HCT116 (cell line): ENCODE results near the gene C2orf76. TPM values are rescaled to one million over a fixed set of nuclear protein-coding genes. Genes with fewer than 3 reads are reported as not detected.
A peak's percentile ranks its signal among the peaks of the same experiment; 100 is the strongest.

Experiments
- ATAC-seq: fragments of 200-7000 bp; cut with Tn5 transposase; 2 replicates; pipeline ENCODE4 v1.9.1; 2020; ENCODE audit warnings: mild to moderate bottlenecking, moderate library complexity
- BruUV-seq: library from RNA; stranded (reverse); fragments of 400-500 nt; replicated peaks from 2 replicates; lab custom pipeline; 2021; lab: Mats Ljungman, UMichigan
- CTCF ChIA-PET: fragments of 300-600 bp; sonication (Branson Sonifier 250); formaldehyde crosslinking; loops from one replicate; lab custom pipeline; 2021; ENCODE audit warnings: antibody characterized with exemption; lab: Charles Lee
- POLR2A ChIA-PET: fragments of 300-600, 350-600 bp; sonication (Branson Sonifier 250); formaldehyde crosslinking; loops from one replicate; lab custom pipeline; 2021; ENCODE audit warnings: antibody characterized with exemption; lab: Charles Lee
- RAD21 ChIA-PET, 2 experiments: fragments of 300-600 bp; sonication (Branson Sonifier 250); formaldehyde crosslinking; loops; one replicate each; lab custom pipeline; 2023; ENCODE audit warnings: low total read pairs in 2 of 2; ENCODE audit not compliant: uncharacterized antibody in 2 of 2, unreplicated experiment in 2 of 2, low non-redundant PET in 1 of 2; lab: Charles Lee
- DNase-seq: peaks from one replicate; pipeline ENCODE4 v3.0.0-alpha.2; 2010; ENCODE audit warnings: low read depth, low spot score
- H2AFZ ChIP-seq: fragments of 200-600 bp; shearing (Covaris generic), sonication (generic); 2 replicates; pipeline ENCODE4 v1.6.1; 2017; ENCODE audit warnings: low read depth, mixed run types, mixed read lengths, antibody characterized with exemption, low read length; ENCODE audit not compliant: poor library complexity, severe bottlenecking
- H3K27ac ChIP-seq: 2 replicates; pipeline ENCODE4 v1.5.1; 2012; ENCODE audit warnings: low read depth, low read length
- H3K27me3 ChIP-seq: fragments of 200-600 bp; sonication (generic); 2 replicates; pipeline ENCODE4 v1.6.1; 2016; ENCODE audit warnings: mixed run types, low read length, mixed read lengths; ENCODE audit not compliant: insufficient read depth
- H3K36me3 ChIP-seq, 2 experiments: fragments of 200-500 bp in 1 of 2; fragments of 200-600 bp in 1 of 2; sonication (Bioruptor generic) in 1 of 2; sonication (generic) in 1 of 2; 2 replicates each; pipeline versions ENCODE4 v1.5.1 to v1.6.1; 2014 to 2016; ENCODE audit warnings: low read length in 2 of 2, inconsistent platforms in 1 of 2, mixed read lengths in 1 of 2, mixed run types in 1 of 2; ENCODE audit not compliant: insufficient read depth in 2 of 2, control insufficient read depth in 1 of 2
- H3K4me1 ChIP-seq, 2 experiments: fragments of 200-600 bp in 1 of 2; sonication (generic) in 1 of 2; 2 replicates each; pipeline versions ENCODE4 v1.5.1 to v1.6.1; 2012 to 2017; ENCODE audit warnings: low read length in 2 of 2, inconsistent platforms in 1 of 2, mild to moderate bottlenecking in 1 of 2, mixed read lengths in 1 of 2, mixed run types in 1 of 2, moderate library complexity in 1 of 2; ENCODE audit not compliant: insufficient read depth in 2 of 2, control insufficient read depth in 1 of 2
- H3K4me2 ChIP-seq: fragments of 200-600 bp; sonication (generic); 2 replicates; pipeline ENCODE4 v1.6.1; 2017; ENCODE audit warnings: mixed run types, low read length, mixed read lengths
- H3K4me3 ChIP-seq, 2 experiments: fragments of 200-600 bp in 1 of 2; sonication (generic) in 1 of 2; replicated peaks in 1 of 2; 2 replicates each; pipeline ENCODE4 v1.5.1; 2011 to 2016; ENCODE audit warnings: low read length in 2 of 2, control low read depth in 1 of 2, low read depth in 1 of 2, mild to moderate bottlenecking in 1 of 2, mixed read lengths in 1 of 2, mixed run types in 1 of 2
- H3K79me2 ChIP-seq: fragments of 200-600 bp; sonication (generic); 2 replicates; pipeline ENCODE4 v1.6.1; 2017; ENCODE audit warnings: mild to moderate bottlenecking, mixed run types, low read length, moderate library complexity, mixed read lengths; ENCODE audit not compliant: insufficient read depth
- H3K9ac ChIP-seq: fragments of 200-600 bp; sonication (generic); 2 replicates; pipeline ENCODE4 v1.6.1; 2016; ENCODE audit warnings: low read length, mixed read lengths
- H3K9me2 ChIP-seq: fragments of 200-600 bp; sonication (generic), shearing (Covaris generic); 2 replicates; pipeline ENCODE4 v1.6.1; 2017; ENCODE audit warnings: mixed run types, mild to moderate bottlenecking, moderate library complexity; ENCODE audit not compliant: insufficient read depth
- H3K9me3 ChIP-seq, 2 experiments: fragments of 200-500 bp in 1 of 2; fragments of 200-600 bp in 1 of 2; sonication (Bioruptor generic) in 1 of 2; sonication (generic) in 1 of 2; 2 replicates each; pipeline ENCODE4 v1.6.1; 2014 to 2017; ENCODE audit warnings: low read length in 2 of 2, mixed read lengths in 2 of 2, inconsistent platforms in 1 of 2, low read depth in 1 of 2, mild to moderate bottlenecking in 1 of 2, mixed run types in 1 of 2, moderate library complexity in 1 of 2; ENCODE audit not compliant: control insufficient read depth in 1 of 2, insufficient read depth in 1 of 2
- H4K20me1 ChIP-seq: fragments of 200-600 bp; sonication (generic), shearing (Covaris generic); 2 replicates; pipeline ENCODE4 v1.6.1; 2017; ENCODE audit warnings: mixed run types, mild to moderate bottlenecking, moderate library complexity; ENCODE audit not compliant: insufficient read depth
- ATF3 ChIP-seq: IDR thresholded peaks from 2 replicates; pipeline ENCODE4 v1.6.1; 2012
- CBX3 ChIP-seq: IDR thresholded peaks from 2 replicates; pipeline ENCODE4 v1.6.1; 2012; ENCODE audit warnings: low read depth
- EZH2 ChIP-seq: fragments of 200-600 bp; sonication (generic); IDR thresholded peaks from 2 replicates; pipeline ENCODE4 v1.6.1; 2017; ENCODE audit warnings: antibody characterized with exemption, mixed run types
- EZH2phosphoT487 ChIP-seq: fragments of 200-600 bp; IDR thresholded peaks from 2 replicates; pipeline ENCODE4 v1.6.1; 2018; ENCODE audit warnings: antibody characterized with exemption, borderline replicate concordance
- FOSL1 ChIP-seq: IDR thresholded peaks from 2 replicates; pipeline ENCODE4 v1.6.1; 2012; ENCODE audit warnings: low read depth
- MAX ChIP-seq: IDR thresholded peaks from 2 replicates; pipeline ENCODE4 v1.6.1; 2012
- POLR2AphosphoS5 ChIP-seq: IDR thresholded peaks from 2 replicates; pipeline ENCODE4 v1.6.1; 2011; ENCODE audit warnings: mild to moderate bottlenecking, low read depth, low read length, moderate library complexity
- RAD21 ChIP-seq: IDR thresholded peaks from 2 replicates; pipeline ENCODE4 v1.6.1; 2012; ENCODE audit warnings: low read depth, mild to moderate bottlenecking
- REST ChIP-seq: IDR thresholded peaks from 2 replicates; pipeline ENCODE4 v1.6.1; 2012; ENCODE audit warnings: low read depth
- SIN3A ChIP-seq: IDR thresholded peaks from 2 replicates; pipeline ENCODE4 v1.6.1; 2012; ENCODE audit warnings: low read depth
- SP1 ChIP-seq: IDR thresholded peaks from 2 replicates; pipeline ENCODE4 v1.6.1; 2012; ENCODE audit warnings: low read depth
- SRF ChIP-seq: IDR thresholded peaks from 2 replicates; pipeline ENCODE4 v1.6.1; 2012; ENCODE audit warnings: low read depth
- TCF7L2 ChIP-seq: IDR thresholded peaks from 2 replicates; pipeline ENCODE4 v1.7.0; 2011; ENCODE audit warnings: borderline replicate concordance, inconsistent platforms; ENCODE audit not compliant: insufficient read depth, insufficient read length; ENCODE audit errors: extremely low read depth
- YY1 ChIP-seq: IDR thresholded peaks from 2 replicates; pipeline ENCODE4 v1.6.1; 2011; ENCODE audit warnings: low read length, low read depth, moderate library complexity, mild to moderate bottlenecking; ENCODE audit not compliant: insufficient replicate concordance; ENCODE audit errors: extremely low read depth
- ZFX ChIP-seq: fragments of 450-650 bp; IDR thresholded peaks from 2 replicates; pipeline ENCODE4 v1.6.1; 2017
- ZNF274 ChIP-seq: fragments of 200-500 bp; sonication (Bioruptor generic); IDR thresholded peaks from 2 replicates; pipeline ENCODE4 v1.6.1; 2014; ENCODE audit warnings: mild to moderate bottlenecking, low read depth, low read length, inconsistent platforms
- intact Hi-C: fragments of 100-400 bp; cut with micrococcal nuclease; formaldehyde crosslinking; loops from 2 replicates; pipeline ENCODE4 v1.10.0; 2022
- total RNA-seq: library from RNA; stranded (reverse); gene quantifications from one replicate; pipeline ENCODE4 v1.2.1, GENCODE V29; 2021; ENCODE audit not compliant: unreplicated experiment
- TF ChIP-seq, protein P1 (sequence below): IDR thresholded peaks from 2 replicates; pipeline ENCODE4 v1.6.1; 2011; ENCODE audit warnings: mild to moderate bottlenecking, low read length, moderate library complexity; ENCODE audit not compliant: insufficient replicate concordance; ENCODE audit errors: extremely low read depth
- TF ChIP-seq, protein P2 (sequence below), 3 experiments: fragments of 200-600 bp in 1 of 3; sonication (generic) in 1 of 3; IDR thresholded peaks in 2 of 3; conservative IDR thresholded peaks in 1 of 3; 2 replicates each; pipeline ENCODE4 v1.5.1; 2012 to 2017; ENCODE audit warnings: low read depth in 2 of 3, low read length in 2 of 3, antibody characterized with exemption in 1 of 3, borderline replicate concordance in 1 of 3, control low read depth in 1 of 3, mild to moderate bottlenecking in 1 of 3, mixed read lengths in 1 of 3, mixed run types in 1 of 3, moderate library complexity in 1 of 3; ENCODE audit not compliant: insufficient read depth in 1 of 3

The C2orf76 gene
- total RNA-seq, 1 experiment from 2014 or later, result 10.5 TPM

GRCh38 chr2:119255760-119256581 lies 110.7 kb downstream of the C2orf76 start:
- Histone ChIP-seq H3K9me3 (no peaks in the 10 kb centered on the region), H3K36me3 (peaks cover 0 to 23% of the 10 kb centered on the region in 2 experiments; a peak in 1 of 4 replicates), H3K4me1 (peaks cover 51 to 86% of the 10 kb centered on the region in 2 experiments), H3K27me3 (no peaks in the 10 kb centered on the region), H2AFZ (no peak overlapping the region), H3K27ac (peak overlapping the region; percentile 25), H3K4me2 (peak overlapping the region; percentile 67), H3K9me2 (no peaks in the 10 kb centered on the region), H4K20me1 (no peaks in the 10 kb centered on the region; the same call in 1 of the 2 replicates), H3K4me3 (no peak overlapping the region), H3K79me2 (peaks cover 12% of the 10 kb centered on the region; the same call in 1 of the 2 replicates), H3K9ac (peak overlapping the region; percentile 10; the same call in 1 of the 2 replicates)
- ChIA-PET CTCF (no interaction called here), POLR2A (no interaction called here), RAD21 (no interaction called here)
- intact Hi-C loops, result no loop called here
- BruUV-seq, result no TSS peak
- ATAC-seq, result peak; percentile 64
- peak; percentile 54 for DNase-seq
- TF ChIP-seq CBX3, result peak; percentile 69; the same call in 1 of the 2 replicates
- no peak for TF ChIP-seq RAD21
- no peak for TF ChIP-seq EZH2phosphoT487
- TF ChIP-seq SP1, result peak; percentile 73
- TF ChIP-seq FOSL1, result peak; percentile 59
- no peak for TF ChIP-seq SRF
- TF ChIP-seq ATF3, result no peak
- peak; percentile 57 for TF ChIP-seq SIN3A
- peak; percentile 28; the same call in 1 of the 2 replicates for TF ChIP-seq MAX
- TF ChIP-seq, protein P1, sequence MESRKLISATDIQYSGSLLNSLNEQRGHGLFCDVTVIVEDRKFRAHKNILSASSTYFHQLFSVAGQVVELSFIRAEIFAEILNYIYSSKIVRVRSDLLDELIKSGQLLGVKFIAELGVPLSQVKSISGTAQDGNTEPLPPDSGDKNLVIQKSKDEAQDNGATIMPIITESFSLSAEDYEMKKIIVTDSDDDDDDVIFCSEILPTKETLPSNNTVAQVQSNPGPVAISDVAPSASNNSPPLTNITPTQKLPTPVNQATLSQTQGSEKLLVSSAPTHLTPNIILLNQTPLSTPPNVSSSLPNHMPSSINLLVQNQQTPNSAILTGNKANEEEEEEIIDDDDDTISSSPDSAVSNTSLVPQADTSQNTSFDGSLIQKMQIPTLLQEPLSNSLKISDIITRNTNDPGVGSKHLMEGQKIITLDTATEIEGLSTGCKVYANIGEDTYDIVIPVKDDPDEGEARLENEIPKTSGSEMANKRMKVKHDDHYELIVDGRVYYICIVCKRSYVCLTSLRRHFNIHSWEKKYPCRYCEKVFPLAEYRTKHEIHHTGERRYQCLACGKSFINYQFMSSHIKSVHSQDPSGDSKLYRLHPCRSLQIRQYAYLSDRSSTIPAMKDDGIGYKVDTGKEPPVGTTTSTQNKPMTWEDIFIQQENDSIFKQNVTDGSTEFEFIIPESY, result no peak
- TF ChIP-seq, protein P2, sequence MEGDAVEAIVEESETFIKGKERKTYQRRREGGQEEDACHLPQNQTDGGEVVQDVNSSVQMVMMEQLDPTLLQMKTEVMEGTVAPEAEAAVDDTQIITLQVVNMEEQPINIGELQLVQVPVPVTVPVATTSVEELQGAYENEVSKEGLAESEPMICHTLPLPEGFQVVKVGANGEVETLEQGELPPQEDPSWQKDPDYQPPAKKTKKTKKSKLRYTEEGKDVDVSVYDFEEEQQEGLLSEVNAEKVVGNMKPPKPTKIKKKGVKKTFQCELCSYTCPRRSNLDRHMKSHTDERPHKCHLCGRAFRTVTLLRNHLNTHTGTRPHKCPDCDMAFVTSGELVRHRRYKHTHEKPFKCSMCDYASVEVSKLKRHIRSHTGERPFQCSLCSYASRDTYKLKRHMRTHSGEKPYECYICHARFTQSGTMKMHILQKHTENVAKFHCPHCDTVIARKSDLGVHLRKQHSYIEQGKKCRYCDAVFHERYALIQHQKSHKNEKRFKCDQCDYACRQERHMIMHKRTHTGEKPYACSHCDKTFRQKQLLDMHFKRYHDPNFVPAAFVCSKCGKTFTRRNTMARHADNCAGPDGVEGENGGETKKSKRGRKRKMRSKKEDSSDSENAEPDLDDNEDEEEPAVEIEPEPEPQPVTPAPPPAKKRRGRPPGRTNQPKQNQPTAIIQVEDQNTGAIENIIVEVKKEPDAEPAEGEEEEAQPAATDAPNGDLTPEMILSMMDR (IDR thresholded peaks at IDR 0.05 in 2 of 3, conservative IDR thresholded peaks at IDR 0.05 in 1 of 3; ENCODE audit: borderline replicate concordance in 1 of 3, insufficient read depth in 1 of 3, low read depth in 2 of 3, low read length in 2 of 3), result no peak
- TF ChIP-seq YY1, result no peak
- no peak for TF ChIP-seq ZFX
- TF ChIP-seq ZNF274, result no peak
- TF ChIP-seq REST, result no peak
- no peak for TF ChIP-seq POLR2AphosphoS5
- TF ChIP-seq TCF7L2, result no peak
- TF ChIP-seq EZH2, result no peak
